ENCODE results near the gene MUC5B.
A peak's percentile ranks its signal among the peaks of the same experiment; 100 is the strongest.

The MUC5B gene

GRCh38 chr11:1193326-1194230, 29.3 kb upstream of the MUC5B start:
- DNase-seq: peak; percentile 60

DNA sequence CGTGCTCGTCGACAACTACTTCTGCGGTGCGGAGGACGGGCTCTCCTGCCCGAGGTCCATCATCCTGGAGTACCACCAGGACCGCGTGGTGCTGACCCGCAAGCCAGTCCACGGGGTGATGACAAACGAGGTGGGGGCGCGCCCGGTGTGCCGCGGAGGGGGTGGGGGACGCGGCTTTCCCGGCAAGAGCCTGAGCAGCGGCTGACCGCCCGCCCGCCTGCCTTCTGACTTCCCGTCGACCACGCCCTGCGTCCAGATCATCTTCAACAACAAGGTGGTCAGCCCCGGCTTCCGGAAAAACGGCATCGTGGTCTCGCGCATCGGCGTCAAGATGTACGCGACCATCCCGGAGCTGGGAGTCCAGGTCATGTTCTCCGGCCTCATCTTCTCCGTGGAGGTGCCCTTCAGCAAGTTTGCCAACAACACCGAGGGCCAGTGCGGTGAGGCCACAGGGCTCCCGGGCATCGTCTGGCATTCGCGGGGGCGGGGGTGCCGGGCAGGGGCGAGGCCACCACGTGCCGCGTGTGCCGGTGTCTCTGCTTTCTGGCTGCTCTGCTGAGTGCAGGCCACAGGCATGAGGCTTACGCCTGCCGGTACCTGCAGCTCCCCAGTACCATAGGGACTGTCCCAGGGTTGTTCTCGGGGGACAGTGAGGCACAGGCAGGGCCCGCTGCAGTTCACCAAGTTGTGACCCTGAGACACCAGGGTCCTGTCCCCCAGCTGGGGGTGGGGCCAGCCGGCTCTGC, 28.5 kb upstream of the MUC5B start:
- peak; percentile 56 for DNase-seq

GRCh38 chr11:1194977-1195681, 27.7 kb upstream of the MUC5B start:
- DNase-seq: no peak

GRCh38 chr11:1195682-1196515, 27.0 kb upstream of the MUC5B start:
- DNase-seq: peak; percentile 57

- DNase-seq: peak; percentile 53
These were observed 26.1 kb upstream of the MUC5B start for GRCh38 chr11:1196516-1197391.

DNA sequence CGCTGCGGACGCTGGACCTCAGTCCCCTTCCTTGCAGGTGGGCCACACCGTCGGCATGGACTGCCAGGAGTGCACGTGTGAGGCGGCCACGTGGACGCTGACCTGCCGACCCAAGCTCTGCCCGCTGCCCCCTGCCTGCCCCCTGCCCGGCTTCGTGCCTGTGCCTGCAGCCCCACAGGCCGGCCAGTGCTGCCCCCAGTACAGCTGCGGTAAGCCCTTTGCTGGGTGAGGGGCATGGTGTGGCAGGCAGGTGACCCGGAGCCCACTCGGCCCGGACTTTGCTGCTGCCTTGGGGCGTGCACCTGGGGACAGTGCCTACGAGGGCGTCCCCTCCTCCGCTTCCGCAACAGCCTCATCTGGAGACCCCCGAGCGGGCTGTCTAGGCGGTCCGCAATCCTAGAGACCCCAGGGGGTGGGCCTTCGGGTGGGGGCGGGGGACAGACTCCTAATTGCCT, 25.4 kb upstream of the MUC5B start:
- DNase-seq: peak; percentile 53

GRCh38 chr11:1197886-1198560, 24.8 kb upstream of the MUC5B start:
- peak; percentile 46 for DNase-seq

DNA sequence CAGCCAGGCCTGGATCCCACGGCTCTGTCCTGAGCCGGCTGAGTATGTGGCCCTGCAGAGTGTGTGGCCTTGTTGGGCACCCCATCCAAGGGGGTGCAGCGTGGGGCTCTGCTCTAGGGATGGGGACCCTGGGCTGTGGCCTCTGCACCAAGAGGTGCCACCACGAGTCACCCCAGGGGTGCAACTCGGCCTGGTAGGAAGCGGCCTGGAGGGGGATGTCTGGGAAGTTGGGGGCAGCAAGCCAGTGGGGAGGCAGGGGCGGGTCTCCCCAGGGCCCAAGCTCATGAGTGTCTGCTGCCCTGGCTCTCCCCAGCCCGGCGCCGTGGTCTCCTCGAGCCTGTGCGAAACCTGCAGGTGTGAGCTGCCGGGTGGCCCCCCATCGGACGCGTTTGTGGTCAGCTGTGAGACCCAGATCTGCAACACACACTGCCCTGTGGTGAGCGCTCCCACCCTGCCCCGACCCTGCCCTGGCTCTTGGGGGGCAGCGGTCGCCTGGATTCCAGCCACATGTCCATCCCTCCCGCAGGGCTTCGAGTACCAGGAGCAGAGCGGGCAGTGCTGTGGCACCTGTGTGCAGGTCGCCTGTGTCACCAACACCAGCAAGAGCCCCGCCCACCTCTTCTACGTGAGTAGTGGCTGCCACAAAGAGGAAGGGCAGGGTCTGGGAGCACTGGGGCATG, 24.2 kb upstream of the MUC5B start:
- DNase-seq: peak; percentile 58

GRCh38 chr11:1199241-1199750, 23.6 kb upstream of the MUC5B start:
- DNase-seq: peak; percentile 48

- DNase-seq: peak; percentile 53
These were observed 22.9 kb upstream of the MUC5B start for GRCh38 chr11:1199751-1200610.

DNA sequence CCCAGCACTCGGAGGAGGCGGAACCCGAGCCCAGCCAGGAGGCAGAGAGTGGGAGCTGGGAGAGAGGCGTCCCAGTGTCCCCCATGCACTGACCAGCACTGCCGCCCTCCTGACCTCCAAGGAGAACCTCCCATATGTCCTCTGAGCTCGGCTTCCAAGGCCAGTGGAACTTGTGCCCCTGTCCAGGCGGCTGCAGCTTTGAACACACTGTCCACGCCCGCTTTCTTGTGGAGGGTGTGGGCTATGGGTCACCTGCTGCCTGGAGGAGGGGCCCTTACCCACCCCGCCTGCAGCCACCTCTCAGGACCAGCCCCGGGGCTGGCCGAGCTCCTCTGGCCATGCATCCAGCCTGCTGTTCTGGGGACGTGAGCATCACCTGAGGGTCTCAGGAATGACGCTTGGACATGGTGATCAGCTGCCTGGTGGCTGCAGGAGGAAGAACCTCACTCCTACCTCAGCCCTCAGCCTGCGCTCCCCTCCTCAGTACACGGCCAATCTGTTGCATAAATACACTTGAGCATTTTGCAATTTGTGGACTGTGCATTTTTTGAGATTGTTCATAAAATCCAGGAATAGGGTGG, 22.2 kb upstream of the MUC5B start:
- peak; percentile 41 for DNase-seq

DNA sequence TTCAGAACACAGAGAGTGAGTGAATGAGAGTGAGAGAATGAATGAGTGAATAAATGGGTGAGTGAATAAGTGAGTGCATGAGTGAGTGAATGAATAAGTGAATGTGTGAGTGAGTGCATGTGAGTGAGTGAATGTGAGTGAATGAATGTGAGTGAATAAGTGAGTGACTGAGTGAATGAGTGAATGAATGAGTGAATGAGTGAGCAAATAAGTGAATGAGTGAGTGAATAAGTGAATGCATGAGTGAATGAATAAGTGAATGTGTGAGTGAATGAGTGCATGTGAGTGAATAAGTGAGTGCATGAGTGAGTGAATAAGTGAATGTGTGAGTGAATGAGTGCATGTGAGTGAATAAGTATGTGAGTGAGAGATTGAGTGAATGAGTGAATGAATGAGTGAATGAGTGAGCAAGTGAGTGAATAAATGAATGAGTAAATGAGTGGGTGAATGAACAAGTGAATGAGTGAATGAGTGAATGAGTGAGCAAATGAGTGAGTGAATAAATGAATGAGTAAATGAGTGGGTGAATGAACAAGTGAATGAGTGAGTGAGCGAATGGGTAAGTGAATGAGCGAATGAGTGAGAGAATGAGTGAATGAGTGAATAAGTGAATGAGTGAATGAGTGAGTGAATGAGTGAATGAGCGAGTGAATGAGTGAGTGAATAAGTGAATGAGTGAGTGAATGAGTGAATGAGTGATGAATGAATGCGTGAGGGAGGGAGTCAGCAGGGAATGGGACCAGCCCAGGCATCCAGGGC, 21.3 kb upstream of the MUC5B start:
- no peak for DNase-seq

DNA sequence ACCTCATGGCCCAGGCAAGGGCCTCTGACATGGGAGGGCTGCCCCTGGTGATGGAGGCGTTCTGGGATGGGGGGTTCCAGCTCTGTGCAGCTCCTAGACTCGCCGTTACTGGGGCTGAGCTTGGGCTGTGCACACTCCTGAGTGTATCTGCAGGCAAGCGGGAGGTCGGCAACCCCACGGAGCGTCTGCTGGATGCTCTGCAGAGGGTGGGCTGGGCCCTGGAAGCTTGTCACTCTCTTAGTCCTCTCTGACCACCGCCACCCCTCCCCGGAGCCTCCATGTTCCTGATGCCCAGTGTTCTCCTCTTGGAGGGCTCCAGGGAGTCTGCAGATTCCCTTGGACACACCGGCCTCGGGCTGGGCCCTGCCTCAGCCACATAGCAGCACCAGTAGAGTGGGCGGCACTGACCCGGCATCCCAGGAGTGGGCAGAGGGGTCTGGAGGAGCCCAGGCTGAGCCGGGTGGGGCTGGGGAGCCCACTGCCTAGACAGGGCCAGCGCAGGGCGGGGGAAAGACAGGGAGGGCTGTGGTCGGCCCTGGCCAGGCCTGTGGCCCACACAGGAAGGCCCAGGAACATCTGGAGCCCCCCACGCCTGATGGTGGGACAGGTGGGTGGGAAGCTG, 20.6 kb upstream of the MUC5B start:
- DNase-seq: peak; percentile 61

DNA sequence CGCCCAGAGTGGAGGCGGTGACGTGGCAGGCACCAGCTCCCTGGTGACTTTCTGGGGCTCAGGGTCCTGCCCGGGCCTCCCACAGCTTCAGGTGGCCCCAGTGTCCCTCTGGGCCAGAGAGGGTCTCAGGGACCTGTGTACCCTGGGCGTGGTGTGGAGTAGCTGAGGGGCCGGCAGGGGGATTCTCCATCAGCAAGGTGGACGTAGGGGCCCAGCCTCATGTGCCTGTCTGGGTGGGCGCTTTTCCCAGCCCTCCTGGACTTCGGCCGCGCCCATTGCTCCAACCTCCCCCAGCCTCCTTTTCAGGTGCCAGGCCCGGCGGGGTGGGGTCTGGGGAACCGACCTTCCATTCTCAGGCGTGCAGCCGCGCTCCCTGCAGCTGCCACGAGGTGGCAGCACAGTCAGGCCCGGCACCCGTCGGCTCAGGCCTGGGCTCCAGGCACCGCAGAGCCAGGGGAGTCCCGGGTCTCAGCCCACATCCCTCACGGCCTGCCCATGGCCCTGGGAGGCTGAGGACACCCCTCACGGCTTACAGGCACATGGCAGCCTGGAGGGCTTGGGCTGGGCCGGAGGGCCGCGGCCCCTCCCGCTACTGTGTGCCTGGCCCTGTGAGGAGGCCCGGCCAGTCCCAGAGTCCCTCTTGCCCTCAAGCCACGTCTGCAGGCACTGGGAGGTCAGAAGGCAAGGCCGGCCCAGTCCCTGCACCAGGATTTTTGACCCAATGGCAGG, 19.9 kb upstream of the MUC5B start:
- DNase-seq: peak; percentile 85

- peak; percentile 52 for DNase-seq
These were observed 19.2 kb upstream of the MUC5B start for GRCh38 chr11:1203505-1204271.

Measured in activated effector memory CD4-positive, alpha-beta T cell treated with anti-CD3 and anti-CD28 coated beads, Interleukin-2, amount 50 U/mL, for 16 hours (primary cell).